ENCODE measurements around the gene NOP58. TPM values are rescaled to one million over a fixed set of nuclear protein-coding genes. Genes with fewer than 3 reads are reported as not detected.
A peak's percentile ranks its signal among the peaks of the same experiment; 100 is the strongest.
"Not testable (repeated sequence)": the region's sequence is repeated elsewhere in the genome, so short reads cannot be mapped to it uniquely, and the experiment has no call there.

The NOP58 gene
- total and polyA plus RNA-seq, 7 donors = 15.6 to 91.1 (median 40.0) TPM

DNA sequence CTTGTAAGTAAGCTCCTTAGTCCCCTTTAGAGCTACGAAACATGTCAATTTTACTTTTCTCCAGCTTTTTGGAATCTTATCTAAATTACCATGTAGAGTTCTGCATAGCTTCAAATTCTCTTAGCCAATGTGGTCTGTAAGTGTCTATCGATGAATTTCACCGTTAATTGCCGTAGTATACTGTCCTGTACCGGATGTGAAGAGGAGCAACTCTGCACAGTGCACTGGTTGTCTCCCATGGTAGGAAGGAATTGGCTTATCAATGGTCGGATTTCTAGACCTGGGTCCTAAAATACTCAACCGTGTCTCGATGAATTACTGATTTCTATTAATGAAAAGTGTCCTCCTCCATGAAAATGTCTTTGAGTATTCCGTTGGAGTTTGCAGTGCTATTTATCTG, 1.9 kb downstream of the NOP58 start:
- Histone ChIP-seq H3K9me3 (no peaks in the 10 kb centered on the region), H3K4me1 (peaks cover 0 to 30% (median 28%) of the 10 kb centered on the region in 4 donors), H3K4me3 (peak overlapping the region in 3 of 4 donors; percentile 74 to 95 (median 86)), H3K36me3 (no peaks in the 10 kb centered on the region), H3K27me3 (no peaks in the 10 kb centered on the region), H3K27ac (peak overlapping the region in 1 of 4 donors; percentile 94)
- TF ChIP-seq POLR2A (IDR thresholded peaks at IDR 0.05) = no peak
- no peak for TF ChIP-seq POLR2AphosphoS5 (IDR thresholded peaks at IDR 0.05)
- TF ChIP-seq, protein P1, sequence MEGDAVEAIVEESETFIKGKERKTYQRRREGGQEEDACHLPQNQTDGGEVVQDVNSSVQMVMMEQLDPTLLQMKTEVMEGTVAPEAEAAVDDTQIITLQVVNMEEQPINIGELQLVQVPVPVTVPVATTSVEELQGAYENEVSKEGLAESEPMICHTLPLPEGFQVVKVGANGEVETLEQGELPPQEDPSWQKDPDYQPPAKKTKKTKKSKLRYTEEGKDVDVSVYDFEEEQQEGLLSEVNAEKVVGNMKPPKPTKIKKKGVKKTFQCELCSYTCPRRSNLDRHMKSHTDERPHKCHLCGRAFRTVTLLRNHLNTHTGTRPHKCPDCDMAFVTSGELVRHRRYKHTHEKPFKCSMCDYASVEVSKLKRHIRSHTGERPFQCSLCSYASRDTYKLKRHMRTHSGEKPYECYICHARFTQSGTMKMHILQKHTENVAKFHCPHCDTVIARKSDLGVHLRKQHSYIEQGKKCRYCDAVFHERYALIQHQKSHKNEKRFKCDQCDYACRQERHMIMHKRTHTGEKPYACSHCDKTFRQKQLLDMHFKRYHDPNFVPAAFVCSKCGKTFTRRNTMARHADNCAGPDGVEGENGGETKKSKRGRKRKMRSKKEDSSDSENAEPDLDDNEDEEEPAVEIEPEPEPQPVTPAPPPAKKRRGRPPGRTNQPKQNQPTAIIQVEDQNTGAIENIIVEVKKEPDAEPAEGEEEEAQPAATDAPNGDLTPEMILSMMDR (IDR thresholded peaks at IDR 0.05) = no peak
- TF ChIP-seq EP300 (IDR thresholded peaks at IDR 0.05) = no peak
- intact Hi-C loops (cut with DNase I) = loop anchor here (2.0 kb wide), 1 partner anchor 107 kb away; no protein-coding TSS in a partner anchor
- WGBS, 2 donors = 6 to 14% methylated on average over 9 of the region's 9 CpGs
- no peak for DNase-seq

DNA sequence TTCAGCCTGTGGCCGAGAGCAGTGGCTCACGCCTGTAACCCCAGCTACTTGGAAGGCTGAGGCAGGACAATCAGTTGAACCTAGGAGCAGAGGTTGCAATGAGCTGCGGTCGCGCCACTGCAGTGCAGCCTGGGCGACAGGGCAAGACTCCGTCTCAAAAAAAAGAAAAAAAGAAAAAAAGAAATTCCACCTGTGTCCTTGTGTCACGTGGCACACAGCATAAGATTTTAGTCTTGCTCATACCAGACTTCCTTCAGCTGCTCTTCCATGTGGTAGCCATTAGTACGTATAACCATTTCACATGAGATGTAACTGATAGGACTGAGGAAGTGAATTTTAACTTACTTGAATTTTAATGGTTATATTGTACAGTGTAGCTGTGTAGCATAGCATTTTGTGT, 4.0 kb downstream of the NOP58 start:
- peaks cover 0 to 30% (median 29%) of the 10 kb centered on the region in 4 donors for H3K4me1 ChIP-seq
- no peaks in the 10 kb centered on the region for H3K36me3 ChIP-seq
- DNase-seq = no peak
- no peak overlapping the region for H3K27ac ChIP-seq
- H3K4me3 ChIP-seq = no peak overlapping the region
- intact Hi-C loops (cut with DNase I) = no loop called here
- H3K9me3 ChIP-seq = no peaks in the 10 kb centered on the region
- 57 to 62% methylated on average over 9 of the region's 9 CpGs for WGBS, 2 donors
- TF ChIP-seq, protein P1 (IDR thresholded peaks at IDR 0.05) = no peak
- no peaks in the 10 kb centered on the region for H3K27me3 ChIP-seq

DNA sequence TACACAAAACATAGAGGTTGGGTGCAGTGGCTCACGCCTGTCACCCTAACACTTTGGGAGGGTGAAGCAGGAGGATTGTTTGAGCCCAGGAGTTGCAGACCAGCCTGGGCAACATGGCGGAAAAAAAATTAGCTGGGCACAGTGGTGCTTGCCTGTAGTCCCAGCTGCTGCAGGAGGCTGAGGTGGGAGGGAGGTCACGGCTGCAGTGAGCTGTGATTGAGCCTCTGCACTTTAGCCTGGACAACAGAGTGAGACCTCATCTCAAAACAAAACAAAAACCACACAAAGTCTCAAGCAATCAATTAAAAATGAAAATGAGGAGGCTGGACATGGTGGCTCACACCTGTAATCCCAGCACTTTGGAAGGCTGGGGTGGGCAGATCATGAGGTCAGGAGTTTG, 4.9 kb downstream of the NOP58 start:
- Histone ChIP-seq H3K27ac (no peak overlapping the region), H3K36me3 (peaks cover 0 to 3% (median 2%) of the 10 kb centered on the region in 4 donors), H3K4me1 (peaks cover 0 to 33% (median 29%) of the 10 kb centered on the region in 4 donors), H3K9me3 (no peaks in the 10 kb centered on the region), H3K4me3 (no peak overlapping the region), H3K27me3 (no peaks in the 10 kb centered on the region)
- no peak for DNase-seq
- intact Hi-C loops (cut with DNase I) = no loop called here
- WGBS, 2 donors = 69 to 75% methylated on average over 3 of the region's 3 CpGs
- TF ChIP-seq POLR2A (IDR thresholded peaks at IDR 0.05) (no peak), POLR2AphosphoS5 (IDR thresholded peaks at IDR 0.05) (no peak), EP300 (IDR thresholded peaks at IDR 0.05) (no peak)
- TF ChIP-seq, protein P1 (IDR thresholded peaks at IDR 0.05) = no peak

DNA sequence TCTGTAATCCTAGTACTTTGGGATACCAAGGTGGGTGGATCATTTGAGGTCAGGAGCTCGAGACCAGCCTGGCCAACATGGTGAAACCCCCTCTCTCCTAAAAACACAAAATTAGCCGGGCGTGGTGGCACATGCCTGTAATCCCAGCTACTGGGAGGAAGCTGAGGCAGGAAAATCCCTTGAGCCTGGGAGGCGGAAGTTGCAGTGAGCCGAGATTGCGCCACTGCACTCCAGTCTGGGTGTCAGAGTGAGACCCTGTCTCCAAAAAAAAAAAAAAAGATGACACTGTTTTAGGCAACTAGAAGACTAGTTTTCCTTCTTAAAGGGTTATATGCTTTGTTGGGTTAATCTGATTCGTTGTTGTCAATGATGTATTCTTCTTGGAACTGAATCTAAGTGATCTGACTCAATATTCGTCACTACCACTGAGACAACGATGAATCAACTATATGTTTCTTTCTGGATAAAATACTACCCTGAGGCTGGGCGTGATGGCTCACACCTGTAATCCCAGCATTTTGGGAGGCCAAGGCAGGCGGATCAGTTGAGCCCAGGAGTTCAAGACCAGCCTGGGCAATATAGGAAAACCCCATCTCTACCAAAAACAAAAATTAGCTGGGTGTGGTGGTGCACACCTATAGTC, 10.6 kb downstream of the NOP58 start:
- intact Hi-C loops (cut with DNase I) = not testable (repeated sequence)

DNA sequence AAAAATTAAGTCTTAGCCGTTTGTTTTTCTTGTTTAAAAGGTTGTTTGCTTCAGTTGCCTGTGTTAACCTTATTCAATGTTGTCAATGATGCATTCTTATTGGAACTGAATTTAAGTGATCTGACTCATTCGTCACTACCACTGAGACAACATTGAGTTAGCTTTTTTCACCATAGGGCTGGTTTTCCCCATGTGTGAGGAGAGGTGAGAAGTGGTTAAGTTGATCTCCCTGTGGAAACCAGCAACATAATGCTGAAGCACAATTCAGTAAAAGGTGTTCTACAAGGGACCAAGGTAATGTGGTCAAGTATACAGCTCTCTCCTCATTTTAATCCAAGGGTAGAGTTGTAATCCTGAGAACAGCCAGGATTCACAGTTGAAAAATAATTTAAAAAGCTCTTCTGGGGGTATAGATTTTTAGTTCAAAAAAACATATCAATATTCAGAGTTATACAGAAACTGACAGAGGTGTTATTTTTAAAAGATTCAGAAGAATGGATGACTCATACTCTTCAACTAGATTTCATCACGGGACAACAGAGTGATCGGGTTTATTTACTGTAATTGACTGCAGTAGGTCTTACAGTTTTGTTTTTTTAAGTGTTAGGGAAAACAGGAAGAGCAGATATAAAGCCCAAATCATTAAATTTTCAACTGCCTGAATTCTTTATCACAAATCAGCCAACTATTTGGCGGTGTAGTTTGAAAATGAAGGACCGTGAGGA, 12.6 kb downstream of the NOP58 start:
- 67 to 78% methylated on average over 6 of the region's 6 CpGs for WGBS, 2 donors
- H3K36me3 ChIP-seq = peaks cover 17 to 75% (median 21%) of the 10 kb centered on the region in 4 donors
- no peaks in the 10 kb centered on the region for H3K9me3 ChIP-seq
- H3K4me1 ChIP-seq = peaks cover 0 to 8% (median 3%) of the 10 kb centered on the region in 4 donors
- peak overlapping the region in 1 of 4 donors; percentile 29 for H3K27ac ChIP-seq
- intact Hi-C loops (cut with DNase I) = no loop called here
- TF ChIP-seq, protein P1 (IDR thresholded peaks at IDR 0.05) = no peak
- TF ChIP-seq EP300 (IDR thresholded peaks at IDR 0.05) (no peak), POLR2AphosphoS5 (IDR thresholded peaks at IDR 0.05) (no peak), POLR2A (IDR thresholded peaks at IDR 0.05) (no peak)
- no peaks in the 10 kb centered on the region for H3K27me3 ChIP-seq
- DNase-seq = no peak
- H3K4me3 ChIP-seq = no peak overlapping the region

More for the DNA sequence above, 10.6 kb downstream of the NOP58 start:
- H3K9me3 ChIP-seq, DNase-seq, H3K27ac ChIP-seq, H3K4me3 ChIP-seq, H3K4me1 ChIP-seq, H3K27me3 ChIP-seq: not testable (repeated sequence)
- 92% methylated on average over 11 of the region's 11 CpGs for WGBS, 2 donors
- H3K36me3 ChIP-seq = peaks cover 8 to 55% (median 10%) of the 10 kb centered on the region in 4 donors
